ENCODE results near the gene MED26. TPM values are rescaled to one million over a fixed set of nuclear protein-coding genes. Genes with fewer than 3 reads are reported as not detected.

MED26 gene
- total RNA-seq, 4 donors from 2014 or later, result 7.2 to 15.5 (median 8.2) TPM

Small RNA genes within 50 kb of the gene (small RNA-seq; reads per million reads assigned to genes)
- not detected for gene RN7SL146P

Other genes with a start within 250 kb of the MED26 start
- 10 to 100 TPM; 12.9 to 37.0 (median 20.1) TPM for gene EPS15L1, start 156.2 kb downstream of the MED26 start, total RNA-seq
- gene CALR3, start 132.0 kb downstream of the MED26 start, total RNA-seq, result not detected
- gene C19orf44, start 131.8 kb downstream of the MED26 start, total RNA-seq, result 1 to 10 TPM; 3.7 to 9.1 (median 5.6) TPM
- 10 to 100 TPM in 2 of 4 donors, 1 to 10 TPM in 2; 5.9 to 25.1 (median 10.8) TPM for gene CHERP, start 85.8 kb downstream of the MED26 start, total RNA-seq
- 10 to 100 TPM; 22.9 to 46.3 (median 36.1) TPM for gene SLC35E1, start 55.8 kb downstream of the MED26 start, total RNA-seq
- 100 to 1,000 TPM in 3 of 4 donors, 10 to 100 TPM in 1; 86.8 to 128 (median 123) TPM for gene SMIM7, start 31.9 kb upstream of the MED26 start, total RNA-seq
- 1 to 10 TPM; 1.4 to 7.6 (median 1.9) TPM for gene TMEM38A, start 32.9 kb upstream of the MED26 start, total RNA-seq
- gene NWD1, start 91.6 kb upstream of the MED26 start, total RNA-seq, result under 1 TPM in 1 of 4 donors, not detected in 3; 0.32 TPM
- gene SIN3B, start 201.2 kb upstream of the MED26 start, total RNA-seq, result 10 to 100 TPM; 33.7 to 87.8 (median 44.9) TPM